ENCODE data around the gene COX4I1.

COX4I1 gene

DNA sequence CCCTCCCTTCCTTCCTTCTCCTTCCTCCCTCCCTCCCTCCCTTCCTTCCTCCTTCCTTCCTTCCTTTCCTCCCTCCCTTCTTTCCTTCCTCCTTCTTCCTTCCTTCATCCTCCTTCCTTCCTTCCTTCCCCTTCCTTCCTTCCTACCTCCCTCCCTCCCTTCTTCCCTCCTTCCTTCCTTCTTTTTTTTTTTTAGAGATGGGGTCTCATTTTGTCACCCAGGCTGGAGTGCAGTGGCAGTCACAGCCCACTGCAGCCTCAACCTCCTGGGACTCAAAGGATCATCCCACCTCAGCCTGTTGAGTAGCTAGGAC is 44.6 kb downstream of the COX4I1 start:
- Histone ChIP-seq H2AFZ (ENCODE audit: insufficient read depth, low read length, poor library complexity) (no peak overlapping the region), H3K9ac (ENCODE audit: low read length) (no peak overlapping the region), H3K4me1 (ENCODE audit: control insufficient read depth in 1 of 2, insufficient read depth in 2 of 2, low read length in 2 of 2) (no peaks in the 10 kb centered on the region), H3K4me3 (ENCODE audit: low read depth, low read length) (no peak overlapping the region), H3K4me2 (ENCODE audit: low read length) (no peak overlapping the region), H2BK120ac (ENCODE audit: insufficient read depth, low read length, poor library complexity) (no peak overlapping the region), H4K12ac (ENCODE audit: low read depth, low read length) (no peak overlapping the region), H3K14ac (ENCODE audit: low read length) (no peak overlapping the region), H3K36me3 (ENCODE audit: control insufficient read depth in 1 of 2, insufficient read depth in 2 of 2, low read length in 2 of 2) (no peaks in the 10 kb centered on the region), H3K79me1 (ENCODE audit: low read length) (no peaks in the 10 kb centered on the region), H2AK5ac (ENCODE audit: low read length) (no peak overlapping the region), H3K18ac (ENCODE audit: low read length) (no peak overlapping the region), H3K4ac (ENCODE audit: low read depth, low read length) (no peak overlapping the region), H4K91ac (ENCODE audit: low read depth, low read length) (no peak overlapping the region), H3K79me2 (ENCODE audit: control insufficient read depth, insufficient read depth, low read length, poor library complexity) (no peaks in the 10 kb centered on the region), H2BK12ac (ENCODE audit: low read length) (no peak overlapping the region), H2BK5ac (ENCODE audit: low read depth, low read length, poor library complexity) (no peak overlapping the region), H4K8ac (ENCODE audit: low read depth, low read length) (no peak overlapping the region), H3K9me3 (ENCODE audit: insufficient read depth, low read depth, low read length) (peaks cover 5% of the 10 kb centered on the region), H3K23ac (ENCODE audit: low read length) (no peak overlapping the region), H3K27me3 (ENCODE audit: insufficient read depth, low read length) (peaks cover 2% of the 10 kb centered on the region), H3K27ac (ENCODE audit: low read depth, low read length) (no peak overlapping the region)
- DNase-seq, result no peak

DNA sequence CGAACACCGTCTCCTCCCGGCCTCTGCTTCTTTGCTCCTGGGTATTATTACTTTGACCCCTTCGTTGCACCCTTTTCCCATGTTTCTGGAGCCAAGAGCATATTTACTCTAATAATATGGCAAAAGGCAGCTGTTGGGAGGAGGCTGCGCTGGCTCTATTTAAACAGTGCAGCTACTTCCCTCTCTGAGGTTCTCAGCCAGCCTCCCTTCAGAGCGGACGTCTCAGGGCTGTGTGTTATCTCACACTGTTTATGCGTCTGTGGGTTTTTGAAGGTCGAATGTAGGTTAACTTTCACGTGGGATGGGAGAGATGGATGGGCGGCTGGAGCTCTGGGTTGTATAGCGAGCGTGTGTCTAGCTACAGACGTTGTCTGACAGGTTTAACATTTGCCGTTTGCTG is 45.3 kb downstream of the COX4I1 start:
- Histone ChIP-seq H2AFZ (ENCODE audit: insufficient read depth, low read length, poor library complexity) (no peak overlapping the region), H4K91ac (ENCODE audit: low read depth, low read length) (no peak overlapping the region), H4K8ac (ENCODE audit: low read depth, low read length) (no peak overlapping the region), H3K18ac (ENCODE audit: low read length) (no peak overlapping the region), H2AK5ac (ENCODE audit: low read length) (no peak overlapping the region), H3K27ac (ENCODE audit: low read depth, low read length) (no peak overlapping the region), H3K4me2 (ENCODE audit: low read length) (no peak overlapping the region), H3K4me1 (ENCODE audit: control insufficient read depth in 1 of 2, insufficient read depth in 2 of 2, low read length in 2 of 2) (peaks cover 0 to 5% of the 10 kb centered on the region in 2 experiments), H3K9me3 (ENCODE audit: insufficient read depth, low read depth, low read length) (peaks cover 5% of the 10 kb centered on the region), H3K4me3 (ENCODE audit: low read depth, low read length) (no peak overlapping the region), H3K9ac (ENCODE audit: low read length) (no peak overlapping the region), H3K36me3 (ENCODE audit: control insufficient read depth in 1 of 2, insufficient read depth in 2 of 2, low read length in 2 of 2) (no peaks in the 10 kb centered on the region), H2BK120ac (ENCODE audit: insufficient read depth, low read length, poor library complexity) (no peak overlapping the region), H3K79me1 (ENCODE audit: low read length) (peaks cover 2% of the 10 kb centered on the region), H2BK12ac (ENCODE audit: low read length) (no peak overlapping the region), H3K23ac (ENCODE audit: low read length) (no peak overlapping the region), H4K12ac (ENCODE audit: low read depth, low read length) (no peak overlapping the region), H3K27me3 (ENCODE audit: insufficient read depth, low read length) (peaks cover 2% of the 10 kb centered on the region), H3K79me2 (ENCODE audit: control insufficient read depth, insufficient read depth, low read length, poor library complexity) (no peaks in the 10 kb centered on the region), H3K4ac (ENCODE audit: low read depth, low read length) (no peak overlapping the region), H3K14ac (ENCODE audit: low read length) (no peak overlapping the region), H2BK5ac (ENCODE audit: low read depth, low read length, poor library complexity) (no peak overlapping the region)
- WGBS (ENCODE audit: extremely low coverage, insufficient coverage, insufficient read length), result no CpG with 5 or more reads among the region's 15 CpGs
- DNase-seq, result no peak

DNA sequence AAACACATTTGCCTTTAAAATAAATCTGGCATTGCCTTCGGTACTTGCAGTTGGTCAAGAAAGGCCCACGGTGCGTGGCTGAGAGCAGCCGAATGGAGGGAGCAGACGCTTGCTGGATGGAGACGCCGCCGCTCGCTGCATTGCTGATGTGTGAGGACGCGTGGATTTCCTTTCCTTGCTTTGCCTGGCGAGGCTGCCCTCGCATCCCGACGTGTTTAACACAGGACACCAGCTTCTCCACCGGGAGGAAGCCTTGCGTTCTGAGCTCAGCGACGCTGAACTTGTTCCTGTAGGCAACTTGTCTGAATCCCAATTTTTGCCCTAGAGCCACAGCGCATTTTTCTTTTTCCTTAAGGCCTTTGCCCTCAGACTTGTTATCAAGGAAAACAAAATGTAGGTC is 45.8 kb downstream of the COX4I1 start:
- peaks cover under 1 to 9% of the 10 kb centered on the region in 2 experiments for H3K4me1 ChIP-seq (ENCODE audit: control insufficient read depth in 1 of 2, insufficient read depth in 2 of 2, low read length in 2 of 2)
- no peak overlapping the region for H3K14ac ChIP-seq (ENCODE audit: low read length)
- peak; percentile 40 to 67 for DNase-seq
- H2BK5ac ChIP-seq (ENCODE audit: low read depth, low read length, poor library complexity), result no peak overlapping the region
- H2BK12ac ChIP-seq (ENCODE audit: low read length), result no peak overlapping the region
- H2AFZ ChIP-seq (ENCODE audit: insufficient read depth, low read length, poor library complexity), result no peak overlapping the region
- H3K9me3 ChIP-seq (ENCODE audit: insufficient read depth, low read depth, low read length), result peaks cover 5% of the 10 kb centered on the region
- H3K79me1 ChIP-seq (ENCODE audit: low read length), result peaks cover 2% of the 10 kb centered on the region
- H4K8ac ChIP-seq (ENCODE audit: low read depth, low read length), result no peak overlapping the region
- H4K12ac ChIP-seq (ENCODE audit: low read depth, low read length), result no peak overlapping the region
- no peak overlapping the region for H3K27ac ChIP-seq (ENCODE audit: low read depth, low read length)
- H2BK120ac ChIP-seq (ENCODE audit: insufficient read depth, low read length, poor library complexity), result no peak overlapping the region
- no CpG with 5 or more reads among the region's 20 CpGs for WGBS (ENCODE audit: extremely low coverage, insufficient coverage, insufficient read length)
- H3K79me2 ChIP-seq (ENCODE audit: control insufficient read depth, insufficient read depth, low read length, poor library complexity), result no peaks in the 10 kb centered on the region
- no peak overlapping the region for H3K4me2 ChIP-seq (ENCODE audit: low read length)
- H3K27me3 ChIP-seq (ENCODE audit: insufficient read depth, low read length), result peaks cover 2% of the 10 kb centered on the region
- no peak overlapping the region for H3K9ac ChIP-seq (ENCODE audit: low read length)
- H3K23ac ChIP-seq (ENCODE audit: low read length), result no peak overlapping the region
- H4K91ac ChIP-seq (ENCODE audit: low read depth, low read length), result no peak overlapping the region
- no peak overlapping the region for H3K4ac ChIP-seq (ENCODE audit: low read depth, low read length)
- no peak overlapping the region for H3K4me3 ChIP-seq (ENCODE audit: low read depth, low read length)
- no peak overlapping the region for H3K18ac ChIP-seq (ENCODE audit: low read length)
- no peak overlapping the region for H2AK5ac ChIP-seq (ENCODE audit: low read length)
- no peaks in the 10 kb centered on the region for H3K36me3 ChIP-seq (ENCODE audit: control insufficient read depth in 1 of 2, insufficient read depth in 2 of 2, low read length in 2 of 2)

DNA sequence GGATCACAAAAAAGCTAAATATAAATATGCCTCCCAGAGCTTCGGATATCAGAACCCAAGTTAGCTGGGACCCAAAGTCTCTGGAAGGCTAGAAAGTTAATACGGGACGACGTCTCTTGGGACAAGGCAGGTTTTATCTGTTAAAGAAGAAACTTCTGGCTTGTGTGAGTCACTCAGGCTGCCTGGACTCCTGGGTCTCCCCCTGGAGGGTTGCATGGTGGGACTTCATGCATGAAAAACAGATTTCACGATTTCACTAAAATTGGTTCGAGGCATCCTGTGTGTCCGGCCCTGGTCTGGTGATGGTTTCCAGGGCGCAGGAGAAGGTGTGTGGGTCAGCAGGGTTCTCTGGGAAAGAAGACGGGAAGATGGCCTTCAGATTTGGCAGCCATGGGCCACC is 47.0 kb downstream of the COX4I1 start:
- no peak for DNase-seq
- Histone ChIP-seq H3K36me3 (ENCODE audit: control insufficient read depth in 1 of 2, insufficient read depth in 2 of 2, low read length in 2 of 2) (no peaks in the 10 kb centered on the region), H3K79me2 (ENCODE audit: control insufficient read depth, insufficient read depth, low read length, poor library complexity) (no peaks in the 10 kb centered on the region), H4K12ac (ENCODE audit: low read depth, low read length) (no peak overlapping the region), H2BK12ac (ENCODE audit: low read length) (peak overlapping the region; percentile 20), H2BK5ac (ENCODE audit: low read depth, low read length, poor library complexity) (no peak overlapping the region), H3K18ac (ENCODE audit: low read length) (no peak overlapping the region), H3K4me2 (ENCODE audit: low read length) (no peak overlapping the region), H3K4me1 (ENCODE audit: control insufficient read depth in 1 of 2, insufficient read depth in 2 of 2, low read length in 2 of 2) (peaks cover 9 to 16% of the 10 kb centered on the region in 2 experiments), H3K4ac (ENCODE audit: low read depth, low read length) (no peak overlapping the region), H4K91ac (ENCODE audit: low read depth, low read length) (no peak overlapping the region), H2AK5ac (ENCODE audit: low read length) (no peak overlapping the region), H3K27ac (ENCODE audit: low read depth, low read length) (no peak overlapping the region), H3K9me3 (ENCODE audit: insufficient read depth, low read depth, low read length) (peaks cover 5% of the 10 kb centered on the region), H3K79me1 (ENCODE audit: low read length) (peaks cover 2% of the 10 kb centered on the region), H3K14ac (ENCODE audit: low read length) (no peak overlapping the region), H3K23ac (ENCODE audit: low read length) (no peak overlapping the region), H3K27me3 (ENCODE audit: insufficient read depth, low read length) (peaks cover 2% of the 10 kb centered on the region), H3K4me3 (ENCODE audit: low read depth, low read length) (no peak overlapping the region), H2AFZ (ENCODE audit: insufficient read depth, low read length, poor library complexity) (no peak overlapping the region), H2BK120ac (ENCODE audit: insufficient read depth, low read length, poor library complexity) (no peak overlapping the region), H4K8ac (ENCODE audit: low read depth, low read length) (no peak overlapping the region), H3K9ac (ENCODE audit: low read length) (no peak overlapping the region)
- WGBS (ENCODE audit: extremely low coverage, insufficient coverage, insufficient read length), result no CpG with 5 or more reads among the region's 9 CpGs
